Stimulated activated CD8-positive, alpha-beta memory T cell treated with anti-CD3 and anti-CD28 coated beads, Interleukin-4, amount 100 ng/mL, for 1 hour (primary cell): Measurements from ENCODE around the gene RDH5.

Experiments
- DNase-seq, 2 donors: peaks; one replicate each; pipeline ENCODE4 v3.0.0-alpha.2; 2020; ENCODE audit warnings: low read depth in 2 of 2, low spot score in 1 of 2

The RDH5 gene

GRCh38 chr12:55720071-55720564 is at the start of gene RDH5:
RDH5 (plus strand) TSS chr12:55720393; CDS start chr12:55721185, 792 bp downstream.
- DNase-seq = no peak

- no peak for DNase-seq
Observed at GRCh38 chr12:55671746-55672145, 48.4 kb upstream of the RDH5 start.

- no peak for DNase-seq
Observed at GRCh38 chr12:55673638-55674037, 46.6 kb upstream of the RDH5 start.

- no peak for DNase-seq
Observed at GRCh38 chr12:55675666-55676065, 44.5 kb upstream of the RDH5 start.

- DNase-seq = no peak
Observed at GRCh38 chr12:55676707-55677106, 43.5 kb upstream of the RDH5 start.

GRCh38 chr12:55679691-55680090 is 40.5 kb upstream of the RDH5 start:
- no peak for DNase-seq

GRCh38 chr12:55681142-55682077 is 38.8 kb upstream of the RDH5 start:
- no peak for DNase-seq

GRCh38 chr12:55682087-55682796 is 38.0 kb upstream of the RDH5 start:
- DNase-seq = no peak

GRCh38 chr12:55683676-55684075 is 36.5 kb upstream of the RDH5 start:
- no peak for DNase-seq

GRCh38 chr12:55684761-55685370 is 35.3 kb upstream of the RDH5 start:
- DNase-seq = no peak

GRCh38 chr12:55685671-55686070 is 34.5 kb upstream of the RDH5 start:
- no peak for DNase-seq

GRCh38 chr12:55686366-55687010 is 33.7 kb upstream of the RDH5 start:
- no peak for DNase-seq

- no peak for DNase-seq
Observed at GRCh38 chr12:55687746-55688145, 32.4 kb upstream of the RDH5 start.

- no peak for DNase-seq
Observed at GRCh38 chr12:55688716-55689655, 31.2 kb upstream of the RDH5 start.

- DNase-seq = no peak
Observed at GRCh38 chr12:55692631-55693322, 27.4 kb upstream of the RDH5 start.

- DNase-seq = no peak
Observed at GRCh38 chr12:55693323-55694187, 26.6 kb upstream of the RDH5 start.

- no peak for DNase-seq
Observed at GRCh38 chr12:55694188-55694515, 26.0 kb upstream of the RDH5 start.

- no peak for DNase-seq
Observed at GRCh38 chr12:55694651-55695050, 25.5 kb upstream of the RDH5 start.

- no peak for DNase-seq
Observed at GRCh38 chr12:55695349-55695748, 24.8 kb upstream of the RDH5 start.
